Panc1 (cell line): Measurements from ENCODE around the gene CPPED1. TPM values are rescaled to one million over a fixed set of nuclear protein-coding genes. Genes with fewer than 3 reads are reported as not detected.

ENCODE experiments used
- ATAC-seq: fragments of 200-7000 bp; cut with Tn5 transposase; 2 replicates; pipeline ENCODE4 v1.9.1; 2020; ENCODE audit warnings: mild to moderate bottlenecking, moderate library complexity
- BruUV-seq: library from RNA; stranded (reverse); fragments of 400-500 nt; replicated peaks from 2 replicates; lab custom pipeline; 2021; lab: Mats Ljungman, UMichigan
- CTCF ChIA-PET: fragments of 300-600 bp; sonication (Branson Sonifier 250); formaldehyde crosslinking; loops from one replicate; lab custom pipeline; 2022; ENCODE audit warnings: antibody characterized with exemption; lab: Charles Lee
- POLR2A ChIA-PET: fragments of 300-600 bp; sonication (Branson Sonifier 250); formaldehyde crosslinking; loops from one replicate; lab custom pipeline; 2022; ENCODE audit warnings: antibody characterized with exemption; lab: Charles Lee
- DNase-seq: peaks from one replicate; pipeline ENCODE4 v3.0.0-alpha.2; 2010; ENCODE audit warnings: low read depth, low spot score
- H3K27ac ChIP-seq: 2 replicates; pipeline ENCODE4 v1.5.1; 2011; ENCODE audit warnings: mild to moderate bottlenecking, low read length, inconsistent platforms
- H3K27me3 ChIP-seq: fragments of 200-500 bp; sonication (Bioruptor generic); 2 replicates; pipeline ENCODE4 v1.6.0; 2014; ENCODE audit warnings: low read length, inconsistent platforms; ENCODE audit not compliant: control insufficient read depth, insufficient read depth
- H3K36me3 ChIP-seq: fragments of 200-500 bp; sonication (Bioruptor generic); 2 replicates; pipeline ENCODE4 v1.5.1; 2014; ENCODE audit warnings: inconsistent platforms, mild to moderate bottlenecking, low read length, moderate library complexity; ENCODE audit not compliant: control insufficient read depth, insufficient read depth
- H3K4me1 ChIP-seq: 2 replicates; pipeline ENCODE4 v1.5.1; 2011; ENCODE audit warnings: inconsistent platforms, mild to moderate bottlenecking, low read length, moderate library complexity; ENCODE audit not compliant: control insufficient read depth, insufficient read depth
- H3K4me3 ChIP-seq, 2 experiments: 2 replicates each; pipeline ENCODE4 v1.5.1; 2011 to 2012; ENCODE audit warnings: low read depth in 2 of 2, low read length in 2 of 2, mild to moderate bottlenecking in 2 of 2, inconsistent platforms in 1 of 2, moderate library complexity in 1 of 2
- H3K9me3 ChIP-seq: fragments of 200-500 bp; sonication (Bioruptor generic); 2 replicates; pipeline ENCODE4 v1.5.1; 2014; ENCODE audit warnings: low read depth, mild to moderate bottlenecking, inconsistent platforms, low read length, moderate library complexity; ENCODE audit not compliant: control insufficient read depth, insufficient read depth
- CTCF ChIP-seq: fragments of 450-650 bp; IDR thresholded peaks from 2 replicates; pipeline ENCODE4 v1.5.1; 2017; ENCODE audit warnings: mild to moderate bottlenecking
- POLR2AphosphoS5 ChIP-seq: IDR thresholded peaks from 2 replicates; pipeline ENCODE4 v1.6.1; 2012; ENCODE audit warnings: mild to moderate bottlenecking, low read depth, low read length, moderate library complexity
- REST ChIP-seq, 2 experiments: IDR thresholded peaks; 2 replicates each; pipeline ENCODE4 v1.6.1; 2011 to 2012; ENCODE audit warnings: low read depth in 2 of 2, control low read depth in 1 of 2, low read length in 1 of 2, mild to moderate bottlenecking in 1 of 2, moderate library complexity in 1 of 2; ENCODE audit not compliant: insufficient read depth in 1 of 2
- SIN3A ChIP-seq: IDR thresholded peaks from 2 replicates; pipeline ENCODE4 v1.6.1; 2012; ENCODE audit warnings: low read depth, mild to moderate bottlenecking, low read length, moderate library complexity, borderline replicate concordance; ENCODE audit not compliant: insufficient read depth
- TCF7L2 ChIP-seq: IDR thresholded peaks from 2 replicates; pipeline ENCODE4 v1.6.1; 2011; ENCODE audit warnings: mild to moderate bottlenecking, low read depth, low read length, inconsistent platforms
- in situ Hi-C: cut with HindIII; loops from 2 replicates; pipeline ENCODE4 v1.10.0; 2016; ENCODE audit warnings: low sequenced_read_pairs, low pct_unique_long_range_greater_than_20kb
- intact Hi-C: fragments of 100-400 bp; cut with micrococcal nuclease; formaldehyde crosslinking; loops from one replicate; pipeline ENCODE4 v1.10.0; 2022; ENCODE audit not compliant: unreplicated experiment
- total RNA-seq: library from RNA; stranded (reverse); gene quantifications from one replicate; pipeline ENCODE4 v1.2.1, GENCODE V29; 2021; ENCODE audit not compliant: unreplicated experiment

The CPPED1 gene
- total RNA-seq, 1 experiment from 2014 or later, result 12.5 TPM

GRCh38 chr16:12628536-12628935 is 175.2 kb downstream of the CPPED1 start:
- no peaks in the 10 kb centered on the region for H3K36me3 ChIP-seq
- CTCF ChIA-PET, result no interaction called here
- no peaks in the 10 kb centered on the region for H3K9me3 ChIP-seq
- no TSS peak for BruUV-seq
- no peak overlapping the region for H3K4me3 ChIP-seq
- in situ Hi-C loops, result no loop called here
- no peak overlapping the region for H3K27ac ChIP-seq
- TF ChIP-seq CTCF, result no peak
- TF ChIP-seq REST (IDR thresholded peaks at IDR 0.05; ENCODE audit: insufficient read depth in 1 of 2, low read depth in 2 of 2, low read length in 1 of 2), result no peak
- TF ChIP-seq POLR2AphosphoS5, result no peak
- no peak for TF ChIP-seq SIN3A
- TF ChIP-seq TCF7L2, result no peak
- H3K27me3 ChIP-seq, result no peaks in the 10 kb centered on the region
- intact Hi-C loops, result no loop called here
- H3K4me1 ChIP-seq, result no peaks in the 10 kb centered on the region
- POLR2A ChIA-PET, result no interaction called here
- ATAC-seq (no peak), DNase-seq (no peak)

GRCh38 chr16:12627394-12627793 is 176.3 kb downstream of the CPPED1 start:
- H3K9me3 ChIP-seq, result no peaks in the 10 kb centered on the region
- no peaks in the 10 kb centered on the region for H3K4me1 ChIP-seq
- POLR2A ChIA-PET, result no interaction called here
- no peak for ATAC-seq
- TF ChIP-seq CTCF, result no peak
- no peak for TF ChIP-seq POLR2AphosphoS5
- no peak for TF ChIP-seq SIN3A
- no peak for TF ChIP-seq TCF7L2
- TF ChIP-seq REST (IDR thresholded peaks at IDR 0.05; ENCODE audit: insufficient read depth in 1 of 2, low read depth in 2 of 2, low read length in 1 of 2), result no peak
- no peak overlapping the region for H3K27ac ChIP-seq
- CTCF ChIA-PET, result no interaction called here
- no peak overlapping the region for H3K4me3 ChIP-seq
- in situ Hi-C loops, result no loop called here
- BruUV-seq, result no TSS peak
- intact Hi-C loops, result no loop called here
- no peaks in the 10 kb centered on the region for H3K36me3 ChIP-seq
- H3K27me3 ChIP-seq, result no peaks in the 10 kb centered on the region
- no peak for DNase-seq
